Astrocyte (in vitro differentiated cells and primary cell): ENCODE measurements around the gene TMEM120B. TPM values are rescaled to one million over a fixed set of nuclear protein-coding genes. Genes with fewer than 3 reads are reported as not detected.

Experiments used
- DNase-seq: peaks from one replicate; pipeline ENCODE4 v3.0.0-alpha.2; 2010; ENCODE audit warnings: low read depth
- FAIRE-seq: peaks from 2 replicates; lab custom pipeline; 2011; peaks lifted over from hg19 to GRCh38; lab: Jason Lieb, UNC
- H2AFZ ChIP-seq: 2 replicates; pipeline ENCODE4 v1.6.0; 2012; ENCODE audit warnings: low read depth, low read length, inconsistent platforms
- H3K27ac ChIP-seq: 2 replicates; pipeline ENCODE4 v1.5.1; 2011; ENCODE audit warnings: low read depth, low read length, inconsistent platforms
- H3K27me3 ChIP-seq: 2 replicates; pipeline ENCODE4 v1.6.0; 2011; ENCODE audit warnings: low read length, inconsistent platforms; ENCODE audit not compliant: insufficient read depth
- H3K36me3 ChIP-seq: 2 replicates; pipeline ENCODE4 v1.5.1; 2011; ENCODE audit warnings: low read length, inconsistent platforms; ENCODE audit not compliant: insufficient read depth
- H3K4me1 ChIP-seq: 2 replicates; pipeline ENCODE4 v1.5.1; 2011; ENCODE audit warnings: low read length, inconsistent platforms; ENCODE audit not compliant: insufficient read depth
- H3K4me2 ChIP-seq: 2 replicates; pipeline ENCODE4 v1.6.0; 2012; ENCODE audit warnings: low read length, inconsistent platforms
- H3K4me3 ChIP-seq: 2 replicates; pipeline ENCODE4 v1.5.1; 2011; ENCODE audit warnings: low read depth, mild to moderate bottlenecking, low read length, inconsistent platforms; ENCODE audit not compliant: insufficient read depth
- H3K79me2 ChIP-seq: 2 replicates; pipeline ENCODE4 v1.6.0; 2012; ENCODE audit warnings: mild to moderate bottlenecking, low read length, inconsistent platforms; ENCODE audit not compliant: insufficient read depth
- H3K9ac ChIP-seq: 2 replicates; pipeline ENCODE4 v1.6.0; 2012; ENCODE audit warnings: mild to moderate bottlenecking, low read length, inconsistent platforms
- H3K9me3 ChIP-seq: 2 replicates; pipeline ENCODE4 v1.5.1; 2012; ENCODE audit warnings: low read depth, mild to moderate bottlenecking, low read length, inconsistent platforms; ENCODE audit not compliant: insufficient read depth
- H4K20me1 ChIP-seq: 2 replicates; pipeline ENCODE4 v1.6.0; 2012; ENCODE audit warnings: low read length, inconsistent platforms; ENCODE audit not compliant: insufficient read depth
- H3K27ac Mint-ChIP-seq: one replicate; pipeline ENCODE4 v1.8.0; 2021; ENCODE audit warnings: mild to moderate bottlenecking, mixed read lengths; ENCODE audit not compliant: unreplicated experiment
- H3K27me3 Mint-ChIP-seq: one replicate; pipeline ENCODE4 v1.8.0; 2021; ENCODE audit warnings: low read depth, mixed read lengths; ENCODE audit not compliant: unreplicated experiment
- H3K36me3 Mint-ChIP-seq: one replicate; pipeline ENCODE4 v1.8.0; 2021; ENCODE audit warnings: low read depth, mixed read lengths; ENCODE audit not compliant: unreplicated experiment
- H3K4me1 Mint-ChIP-seq: one replicate; pipeline ENCODE4 v1.8.0; 2021; ENCODE audit warnings: low read depth, mixed read lengths; ENCODE audit not compliant: unreplicated experiment
- H3K4me3 Mint-ChIP-seq: one replicate; pipeline ENCODE4 v1.8.0; 2021; ENCODE audit warnings: mild to moderate bottlenecking, moderate library complexity, mixed read lengths; ENCODE audit not compliant: unreplicated experiment
- H3K9me3 Mint-ChIP-seq: one replicate; pipeline ENCODE4 v1.8.0; 2021; ENCODE audit warnings: mild to moderate bottlenecking, mixed read lengths; ENCODE audit not compliant: unreplicated experiment
- CTCF ChIP-seq: IDR thresholded peaks from 2 replicates; pipeline ENCODE4 v1.5.1; 2011; ENCODE audit warnings: low read depth, mild to moderate bottlenecking, inconsistent platforms, low read length, moderate library complexity; ENCODE audit not compliant: insufficient read depth
- EZH2 ChIP-seq: IDR thresholded peaks from 2 replicates; pipeline ENCODE4 v1.6.1; 2012; ENCODE audit warnings: mild to moderate bottlenecking, low read length, inconsistent platforms; ENCODE audit not compliant: insufficient read depth
- total RNA-seq: library from RNA; stranded (reverse); gene quantifications from 2 replicates; pipeline ENCODE4 v1.2.1, GENCODE V29; 2021

TMEM120B gene
- total RNA-seq, 1 donor from 2014 or later = 36.0 TPM

- peaks cover 22% of the 10 kb centered on the region for H3K36me3 ChIP-seq
- no peaks in the 10 kb centered on the region for H3K9me3 ChIP-seq
- H3K9me3 Mint-ChIP-seq = no peaks in the 10 kb centered on the region
- H3K4me1 Mint-ChIP-seq = peaks cover 9% of the 10 kb centered on the region
- peaks cover 56% of the 10 kb centered on the region for H4K20me1 ChIP-seq
- H3K9ac ChIP-seq = peak overlapping the region; percentile 100
- DNase-seq (no peak), FAIRE-seq (no peak)
- no peak overlapping the region for H2AFZ ChIP-seq
- peaks cover 41% of the 10 kb centered on the region for H3K4me1 ChIP-seq
- H3K27me3 ChIP-seq = no peaks in the 10 kb centered on the region
- H3K27ac Mint-ChIP-seq = peak overlapping the region; percentile 47
- H3K4me3 ChIP-seq = peak overlapping the region; percentile 69
- TF ChIP-seq CTCF = no peak
- no peak for TF ChIP-seq EZH2
- peak overlapping the region; percentile 95 for H3K4me3 Mint-ChIP-seq
- peaks cover 13% of the 10 kb centered on the region for H3K36me3 Mint-ChIP-seq
- H3K79me2 ChIP-seq = peaks cover 83% of the 10 kb centered on the region
- peak overlapping the region; percentile 22 for H3K27ac ChIP-seq
- H3K27me3 Mint-ChIP-seq = no peaks in the 10 kb centered on the region
- H3K4me2 ChIP-seq = peak overlapping the region; percentile 91
These were observed 93.5 kb downstream of the TMEM120B start for GRCh38 chr12:121806009-121806545.

GRCh38 chr12:121806546-121807423 lies 94.2 kb downstream of the TMEM120B start:
- H3K27me3 ChIP-seq = no peaks in the 10 kb centered on the region
- FAIRE-seq = no peak
- peaks cover 41% of the 10 kb centered on the region for H3K4me1 ChIP-seq
- no peaks in the 10 kb centered on the region for H3K9me3 ChIP-seq
- TF ChIP-seq CTCF = no peak
- TF ChIP-seq EZH2 = no peak
- no peak overlapping the region for H3K27ac Mint-ChIP-seq
- peaks cover 10% of the 10 kb centered on the region for H3K4me1 Mint-ChIP-seq
- peaks cover 22% of the 10 kb centered on the region for H3K36me3 ChIP-seq
- H3K9me3 Mint-ChIP-seq = no peaks in the 10 kb centered on the region
- peaks cover 14% of the 10 kb centered on the region for H3K36me3 Mint-ChIP-seq
- peak overlapping the region; percentile 95 for H3K4me3 Mint-ChIP-seq
- no peak for DNase-seq
- peak overlapping the region; percentile 69 for H3K4me3 ChIP-seq
- no peak overlapping the region for H2AFZ ChIP-seq
- H3K9ac ChIP-seq = peak overlapping the region; percentile 100
- no peaks in the 10 kb centered on the region for H3K27me3 Mint-ChIP-seq
- peak overlapping the region; percentile 22 for H3K27ac ChIP-seq
- peaks cover 83% of the 10 kb centered on the region for H3K79me2 ChIP-seq
- H3K4me2 ChIP-seq = peak overlapping the region; percentile 91
- peaks cover 63% of the 10 kb centered on the region for H4K20me1 ChIP-seq
